Left ventricle myocardium inferior (tissue), 1 donor: ENCODE data around the gene RFK. TPM values are rescaled to one million over a fixed set of nuclear protein-coding genes. Genes with fewer than 3 reads are reported as not detected.

Experiments
- DNase-seq: peaks from one replicate; pipeline ENCODE4 v3.0.0-alpha.2; 2020
- H3K27ac ChIP-seq: fragments of 200-600 bp; replicated peaks from 2 replicates; pipeline ENCODE4 v1.8.0; 2021
- H3K27me3 ChIP-seq: fragments of 200-600 bp; 2 replicates; pipeline ENCODE4 v1.8.0; 2021; ENCODE audit warnings: low read depth
- H3K36me3 ChIP-seq: fragments of 200-600 bp; 2 replicates; pipeline ENCODE4 v1.8.0; 2021
- H3K4me1 ChIP-seq: fragments of 200-600 bp; 2 replicates; pipeline ENCODE4 v1.8.0; 2021
- H3K4me3 ChIP-seq: fragments of 200-600 bp; 2 replicates; pipeline ENCODE4 v1.8.0; 2021; ENCODE audit warnings: mild to moderate bottlenecking, moderate library complexity
- H3K9me3 ChIP-seq: fragments of 200-600 bp; replicated peaks from 2 replicates; pipeline ENCODE4 v1.8.0; 2021
- intact Hi-C: fragments of 100-400 bp; cut with micrococcal nuclease; formaldehyde crosslinking; loops from one replicate; pipeline ENCODE4 v1.11.0; 2022
- total RNA-seq: library from RNA; stranded (reverse); fragmentation: NEBNext Ultra II Directional; extraction: Animal tissue kit (Norgen Biotek cat#: 25700); gene quantifications from one replicate; pipeline ENCODE4 v1.2.1, GENCODE V29; 2021
- TF ChIP-seq, protein P1 (sequence below): fragments of 200-600 bp; IDR thresholded peaks from 2 replicates; pipeline ENCODE4 v1.8.0; 2021; ENCODE audit warnings: antibody characterized with exemption, mild to moderate bottlenecking, borderline replicate concordance
- donor health status: DM: no; HTN: yes; CAD: no; lungs with severe emphysema.

The RFK gene
- total RNA-seq, 1 donor from 2014 or later, result 24.0 TPM

DNA sequence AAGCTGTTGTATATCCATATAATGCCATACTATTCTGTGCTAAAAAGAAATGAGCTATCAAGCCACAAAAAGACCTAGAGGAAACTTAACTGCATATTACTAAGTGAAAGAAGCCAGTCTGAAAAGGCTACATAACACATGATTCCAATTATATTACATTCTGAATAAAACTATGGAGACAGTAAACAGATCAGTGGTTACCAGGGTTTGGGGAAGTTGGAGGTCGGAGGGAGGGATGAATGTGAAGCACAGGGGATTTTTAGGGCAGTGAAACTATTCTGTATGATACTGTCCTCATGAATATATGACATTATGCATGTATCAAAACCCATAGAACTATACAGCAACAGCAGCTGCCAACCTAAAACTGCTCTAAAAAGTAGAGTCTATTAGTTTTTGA, 5.6 kb upstream of the RFK start:
- intact Hi-C loops, result no loop called here
- no peak overlapping the region for H3K27ac ChIP-seq
- TF ChIP-seq, protein P1, sequence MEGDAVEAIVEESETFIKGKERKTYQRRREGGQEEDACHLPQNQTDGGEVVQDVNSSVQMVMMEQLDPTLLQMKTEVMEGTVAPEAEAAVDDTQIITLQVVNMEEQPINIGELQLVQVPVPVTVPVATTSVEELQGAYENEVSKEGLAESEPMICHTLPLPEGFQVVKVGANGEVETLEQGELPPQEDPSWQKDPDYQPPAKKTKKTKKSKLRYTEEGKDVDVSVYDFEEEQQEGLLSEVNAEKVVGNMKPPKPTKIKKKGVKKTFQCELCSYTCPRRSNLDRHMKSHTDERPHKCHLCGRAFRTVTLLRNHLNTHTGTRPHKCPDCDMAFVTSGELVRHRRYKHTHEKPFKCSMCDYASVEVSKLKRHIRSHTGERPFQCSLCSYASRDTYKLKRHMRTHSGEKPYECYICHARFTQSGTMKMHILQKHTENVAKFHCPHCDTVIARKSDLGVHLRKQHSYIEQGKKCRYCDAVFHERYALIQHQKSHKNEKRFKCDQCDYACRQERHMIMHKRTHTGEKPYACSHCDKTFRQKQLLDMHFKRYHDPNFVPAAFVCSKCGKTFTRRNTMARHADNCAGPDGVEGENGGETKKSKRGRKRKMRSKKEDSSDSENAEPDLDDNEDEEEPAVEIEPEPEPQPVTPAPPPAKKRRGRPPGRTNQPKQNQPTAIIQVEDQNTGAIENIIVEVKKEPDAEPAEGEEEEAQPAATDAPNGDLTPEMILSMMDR, result no peak
- H3K9me3 ChIP-seq, result no peaks in the 10 kb centered on the region
- no peaks in the 10 kb centered on the region for H3K27me3 ChIP-seq
- no peaks in the 10 kb centered on the region for H3K36me3 ChIP-seq
- H3K4me3 ChIP-seq, result no peak overlapping the region
- DNase-seq, result no peak
- H3K4me1 ChIP-seq, result peaks cover 16% of the 10 kb centered on the region

DNA sequence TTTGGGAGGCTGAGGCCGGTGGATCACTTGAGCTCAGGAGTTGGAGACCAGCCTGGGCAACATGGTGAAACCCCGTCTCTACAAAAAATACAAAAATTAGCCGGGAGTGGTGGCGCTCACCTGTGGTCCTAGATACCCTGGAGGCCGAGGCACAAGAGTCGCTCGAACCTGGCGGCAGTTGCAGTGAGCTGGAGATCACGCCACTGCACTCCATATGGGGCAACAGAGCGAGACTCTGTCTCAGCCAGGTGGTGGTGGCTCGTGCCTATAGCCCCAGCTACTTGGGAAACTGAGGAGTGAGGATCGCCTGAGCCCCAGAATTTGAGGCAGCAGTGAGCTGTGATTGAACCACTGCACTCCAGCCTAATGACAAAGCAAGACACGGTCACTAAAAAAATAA, 2.4 kb upstream of the RFK start:
- H3K27ac ChIP-seq, result no peak overlapping the region
- peaks cover 7% of the 10 kb centered on the region for H3K9me3 ChIP-seq
- peaks cover 6% of the 10 kb centered on the region for H3K36me3 ChIP-seq
- DNase-seq, result no peak
- TF ChIP-seq, protein P1, result no peak
- H3K4me1 ChIP-seq, result peaks cover 30% of the 10 kb centered on the region
- no peak overlapping the region for H3K4me3 ChIP-seq
- intact Hi-C loops, result no loop called here
- no peaks in the 10 kb centered on the region for H3K27me3 ChIP-seq

DNA sequence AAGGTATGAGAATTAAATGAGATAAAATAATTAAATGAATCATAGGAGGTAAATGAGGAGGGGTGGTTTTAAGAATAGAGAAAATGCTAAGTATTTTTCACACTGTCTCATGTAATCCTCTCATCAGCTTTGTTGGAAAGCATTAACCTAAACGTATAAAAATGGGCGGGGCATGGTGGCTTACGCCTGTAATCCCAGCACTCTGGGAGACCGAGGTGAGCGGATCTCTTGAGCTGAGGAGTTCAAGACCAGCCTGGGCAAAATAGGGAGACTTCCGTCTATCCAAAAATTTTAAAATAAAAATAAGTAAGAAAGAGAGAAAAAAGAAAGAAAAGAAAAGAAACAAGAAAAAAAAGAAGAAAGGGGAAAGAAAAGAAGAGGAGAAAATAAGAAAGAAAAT, 1.9 kb upstream of the RFK start:
- Histone ChIP-seq H3K4me3 (no peak overlapping the region), H3K27me3 (no peaks in the 10 kb centered on the region), H3K9me3 (peaks cover 7% of the 10 kb centered on the region), H3K4me1 (peaks cover 35% of the 10 kb centered on the region), H3K27ac (no peak overlapping the region), H3K36me3 (peaks cover 6% of the 10 kb centered on the region)
- intact Hi-C loops, result no loop called here
- no peak for DNase-seq
- TF ChIP-seq, protein P1, result no peak

DNA sequence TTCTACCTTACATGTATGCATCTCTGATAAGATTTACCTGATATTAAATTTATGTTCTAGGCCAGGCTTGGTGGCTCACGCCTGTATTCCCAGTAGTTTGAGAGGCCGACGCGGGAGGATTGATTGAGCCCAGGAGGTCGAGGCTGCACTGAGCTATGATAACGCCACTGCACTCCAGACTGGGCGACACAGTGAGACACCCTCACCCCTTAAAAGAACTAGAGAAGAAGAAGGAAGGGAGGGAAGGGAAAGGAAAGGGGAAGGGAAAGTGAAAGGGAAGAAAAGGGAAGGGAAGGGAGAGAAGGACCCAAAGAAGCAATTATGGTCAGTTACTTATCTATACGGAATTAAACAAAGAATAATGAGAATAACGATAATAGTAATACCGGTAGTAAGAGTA, 1.2 kb upstream of the RFK start:
- Histone ChIP-seq H3K36me3 (peaks cover 6% of the 10 kb centered on the region), H3K4me1 (peaks cover 42% of the 10 kb centered on the region), H3K27me3 (no peaks in the 10 kb centered on the region), H3K27ac (peak overlapping the region; percentile 91), H3K9me3 (peaks cover 7% of the 10 kb centered on the region), H3K4me3 (peak overlapping the region; percentile 97)
- intact Hi-C loops, result no loop called here
- DNase-seq, result no peak
- TF ChIP-seq, protein P1, result no peak

DNA sequence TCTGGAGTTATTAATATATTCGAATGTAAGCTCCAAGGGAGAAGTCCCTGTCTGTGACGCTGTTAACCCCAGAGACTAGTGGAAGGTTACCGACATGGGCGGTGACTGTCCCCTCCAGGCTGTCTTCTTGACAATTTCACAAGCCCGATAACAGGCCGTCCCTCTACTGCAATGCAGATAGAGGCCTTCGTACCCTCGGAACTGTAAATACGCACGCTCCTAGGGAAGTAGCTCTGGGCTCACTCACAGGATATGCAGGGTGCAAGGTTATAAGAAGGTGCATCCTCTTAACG, 680 bp upstream of the RFK start:
- intact Hi-C loops, result no loop called here
- peaks cover 6% of the 10 kb centered on the region for H3K36me3 ChIP-seq
- H3K4me3 ChIP-seq, result peak overlapping the region; percentile 97
- H3K27ac ChIP-seq, result peak overlapping the region; percentile 91
- DNase-seq, result peak; percentile 40
- TF ChIP-seq, protein P1, result no peak
- no peaks in the 10 kb centered on the region for H3K27me3 ChIP-seq
- peaks cover 46% of the 10 kb centered on the region for H3K4me1 ChIP-seq
- peaks cover 7% of the 10 kb centered on the region for H3K9me3 ChIP-seq

DNA sequence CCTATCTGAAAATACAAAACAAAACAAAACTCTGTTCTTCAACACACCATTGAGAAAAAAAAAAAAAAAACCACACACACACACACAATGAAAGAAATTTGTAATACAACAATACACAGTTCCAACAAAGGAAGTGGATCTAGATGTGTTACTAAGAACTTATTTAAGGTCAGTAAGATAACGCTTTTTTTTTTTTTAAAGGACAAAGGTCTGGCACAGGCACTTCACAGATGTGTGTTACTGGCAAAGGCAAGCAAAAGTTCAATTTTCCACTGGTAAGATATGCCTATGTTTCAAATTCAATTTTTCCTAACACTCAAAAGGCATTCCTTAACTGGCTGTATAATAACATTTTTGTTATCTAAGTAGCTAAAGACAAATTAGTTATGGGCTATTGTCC, 3.6 kb downstream of the RFK start:
- Histone ChIP-seq H3K9me3 (peaks cover 7% of the 10 kb centered on the region), H3K27me3 (no peaks in the 10 kb centered on the region), H3K27ac (peak overlapping the region; percentile 28), H3K4me1 (peaks cover 47% of the 10 kb centered on the region), H3K36me3 (peaks cover 38% of the 10 kb centered on the region), H3K4me3 (no peak overlapping the region)
- TF ChIP-seq, protein P1, result no peak
- DNase-seq, result no peak
- intact Hi-C loops, result no loop called here
